Head of caudate nucleus (tissue), 42 donors: ENCODE measurements around the gene KANK2.
"Not testable (repeated sequence)": the region's sequence is repeated elsewhere in the genome, so short reads cannot be mapped to it uniquely, and the experiment has no call there.

Source experiments
- DNase-seq, 42 donors: peaks; one replicate each; pipeline versions ENCODE4 v3.0.0 to v3.0.0-alpha.2; 2020 to 2021; ENCODE audit warnings: mixed read lengths in 7 of 42
- intact Hi-C: fragments of 100-400 bp; cut with DNase I; formaldehyde crosslinking; loops from one replicate; pipeline ENCODE4 v1.15.0; 2022

The KANK2 gene

DNA sequence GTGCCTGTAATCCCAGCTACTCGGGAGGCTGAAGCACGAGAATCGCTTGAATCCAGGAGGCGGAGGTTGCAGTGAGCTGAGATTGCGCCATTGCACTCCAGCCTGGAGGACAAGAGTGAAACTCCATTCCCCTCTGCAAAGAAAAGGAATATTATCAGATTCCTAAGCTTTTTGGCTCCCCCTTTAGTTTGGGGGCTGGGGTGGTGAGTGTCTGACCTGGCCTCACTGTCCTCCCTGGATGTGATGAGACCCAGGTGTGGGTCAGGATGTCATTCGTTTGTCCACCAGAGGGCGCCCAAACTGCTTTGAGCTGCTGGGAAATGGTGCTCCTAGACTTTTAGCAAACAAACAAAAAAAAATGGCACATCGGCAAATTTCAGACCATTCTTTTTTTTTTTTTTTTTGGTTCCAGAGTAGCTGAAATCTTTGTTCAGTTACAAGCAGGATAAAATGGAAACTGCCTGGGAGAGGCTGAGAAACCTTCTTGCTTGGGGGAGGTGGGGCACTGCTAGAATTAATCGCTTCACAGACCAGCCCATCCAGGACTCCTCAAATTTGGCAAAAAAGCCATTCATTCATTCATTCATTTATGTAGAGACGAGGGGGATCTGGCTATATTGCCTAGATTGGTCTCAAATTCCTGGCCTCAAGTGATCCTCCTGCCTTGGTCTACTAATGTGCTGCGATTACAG, 71.2 kb downstream of the KANK2 start:
- intact Hi-C loops = no loop called here
- DNase-seq = peak; percentile 44 to 94 (median 80)

GRCh38 chr19:11124157-11124556, 73.2 kb downstream of the KANK2 start:
- intact Hi-C loops, DNase-seq: not testable (repeated sequence)

DNA sequence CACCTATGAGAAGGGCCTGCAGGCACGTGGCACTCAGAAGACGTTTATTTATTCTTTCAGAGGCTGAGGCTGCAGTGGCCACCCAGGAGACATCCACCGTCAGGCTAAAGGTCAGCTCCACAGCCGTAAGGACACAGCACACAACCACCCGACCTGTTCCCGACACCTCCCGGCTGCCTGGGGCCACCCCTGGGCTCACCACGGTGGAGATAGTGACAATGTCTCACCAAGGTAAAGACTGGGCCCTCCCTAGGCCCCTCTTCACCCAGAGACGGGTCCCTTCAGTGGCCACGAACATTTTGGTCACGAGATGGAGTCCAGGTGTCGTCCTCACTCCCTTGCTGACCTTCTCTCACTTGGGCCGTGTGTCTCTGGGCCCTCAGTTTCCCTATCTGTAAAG, 74.2 kb downstream of the KANK2 start:
- DNase-seq = no peak
- intact Hi-C loops = no loop called here

DNA sequence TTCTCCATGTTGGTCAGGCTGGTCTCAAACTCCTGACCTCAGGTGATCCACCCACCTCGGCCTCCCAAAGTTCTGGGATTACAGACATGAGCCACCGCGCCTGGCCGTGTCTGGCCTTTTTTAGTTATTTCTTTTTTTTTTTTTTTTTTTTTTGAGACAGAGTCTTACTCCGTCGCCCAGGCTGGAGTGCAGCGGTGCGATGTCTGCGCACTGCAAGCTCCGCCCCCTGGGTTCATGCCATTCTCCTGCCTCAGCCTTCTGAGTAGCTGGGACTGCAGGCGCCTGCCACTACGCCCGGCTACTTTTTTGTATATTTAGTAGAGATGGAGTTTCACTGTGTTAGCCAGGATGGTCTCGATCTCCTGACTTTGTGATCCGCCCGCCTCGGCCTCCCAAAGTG, 75.4 kb downstream of the KANK2 start:
- intact Hi-C loops, DNase-seq: not testable (repeated sequence)

DNA sequence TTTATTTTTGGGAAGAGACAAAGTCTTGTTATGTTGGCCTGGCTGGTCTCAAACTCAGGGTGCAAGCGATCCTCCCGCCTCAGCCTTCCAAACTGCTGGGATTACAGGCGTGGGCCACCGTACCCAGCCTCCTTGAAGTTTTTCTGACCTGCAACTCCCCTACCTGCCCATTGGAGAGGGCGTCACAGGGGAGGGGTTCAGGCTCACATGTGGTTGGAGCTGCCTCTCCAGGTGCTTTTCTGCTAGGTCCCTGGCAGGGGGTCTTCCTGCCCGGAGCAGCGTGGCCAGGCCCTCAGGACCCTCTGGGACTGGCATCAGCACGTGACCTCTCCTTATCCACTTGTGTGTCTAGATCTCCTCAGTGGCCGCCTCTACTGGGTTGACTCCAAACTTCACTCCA, 80.8 kb downstream of the KANK2 start:
- intact Hi-C loops = no loop called here

GRCh38 chr19:11115895-11116446, 81.4 kb downstream of the KANK2 start:
- intact Hi-C loops = no loop called here
- no peak for DNase-seq

More for the DNA sequence above, 80.8 kb downstream of the KANK2 start:
- no peak for DNase-seq

GRCh38 chr19:11115042-11115441, 82.3 kb downstream of the KANK2 start:
- no peak for DNase-seq
- intact Hi-C loops = no loop called here
